HepG2 (cell line): ENCODE measurements around the gene SCAMP3. TPM values are rescaled to one million over a fixed set of nuclear protein-coding genes. Genes with fewer than 3 reads are reported as not detected.

Source experiments
- ATAD3A ChIP-seq: sonication (generic); formaldehyde crosslinking; IDR thresholded peaks from 2 replicates; pipeline ENCODE4 v1.4.0; 2020; ENCODE audit warnings: missing genetic modification reagents
- CEBPZ ChIP-seq: IDR thresholded peaks from 2 replicates; pipeline ENCODE4 v1.6.1; 2012; ENCODE audit warnings: low read length, improper control_type of control experiment
- FOXP4 ChIP-seq: sonication (generic); formaldehyde crosslinking; IDR thresholded peaks from 2 replicates; pipeline ENCODE4 v1.4.0; 2020; ENCODE audit warnings: missing genetic modification reagents
- MTERF4 ChIP-seq: sonication (generic); formaldehyde crosslinking; IDR thresholded peaks from 2 replicates; pipeline ENCODE4 v1.8.0; 2023; ENCODE audit warnings: mild to moderate bottlenecking, missing genetic modification reagents
- MTF2 ChIP-seq: sonication (generic); formaldehyde crosslinking; IDR thresholded peaks from 2 replicates; pipeline ENCODE4 v1.5.0; 2020; ENCODE audit warnings: missing genetic modification reagents, borderline replicate concordance
- NFYB ChIP-seq: sonication (generic); formaldehyde crosslinking; IDR thresholded peaks from 2 replicates; pipeline ENCODE4 v1.4.0; 2020; ENCODE audit warnings: missing genetic modification reagents
- PAF1 ChIP-seq: IDR thresholded peaks from 2 replicates; pipeline ENCODE4 v1.6.1; 2016; ENCODE audit warnings: missing genetic modification reagents, missing compliant biosample characterization
- PREB ChIP-seq: sonication (generic); formaldehyde crosslinking; IDR thresholded peaks from 2 replicates; pipeline ENCODE4 v1.4.0; 2020; ENCODE audit warnings: missing genetic modification reagents
- SMAD1 ChIP-seq: sonication (generic); formaldehyde crosslinking; IDR thresholded peaks from 2 replicates; pipeline ENCODE4 v1.4.0; 2020; ENCODE audit warnings: missing genetic modification reagents, low read depth, mild to moderate bottlenecking, borderline replicate concordance
- SP4 ChIP-seq: sonication (generic); formaldehyde crosslinking; IDR thresholded peaks from 2 replicates; pipeline ENCODE4 v1.8.1; 2023; ENCODE audit warnings: mild to moderate bottlenecking, missing genetic modification reagents
- SRY ChIP-seq: sonication (generic); formaldehyde crosslinking; IDR thresholded peaks from 2 replicates; pipeline ENCODE4 v1.8.0; 2022; ENCODE audit warnings: mild to moderate bottlenecking, missing genetic modification reagents
- YEATS4 ChIP-seq: sonication (generic); formaldehyde crosslinking; IDR thresholded peaks from 2 replicates; pipeline ENCODE4 v1.4.0; 2020; ENCODE audit warnings: missing genetic modification reagents, borderline replicate concordance
- ZFP37 ChIP-seq: sonication (generic); formaldehyde crosslinking; IDR thresholded peaks from 2 replicates; pipeline ENCODE4 v1.4.0; 2020; ENCODE audit warnings: missing genetic modification reagents, borderline replicate concordance
- ZNF160 ChIP-seq: sonication (generic); formaldehyde crosslinking; IDR thresholded peaks from 2 replicates; pipeline ENCODE4 v1.8.0; 2022; ENCODE audit warnings: mild to moderate bottlenecking, inconsistent platforms, missing genetic modification reagents
- ZNF276 ChIP-seq: sonication (generic); formaldehyde crosslinking; IDR thresholded peaks from 2 replicates; pipeline ENCODE4 v1.4.0; 2020; ENCODE audit warnings: mild to moderate bottlenecking, low read depth, missing genetic modification reagents
- ZNF317 ChIP-seq: sonication (generic); formaldehyde crosslinking; IDR thresholded peaks from 2 replicates; pipeline ENCODE4 v1.5.0; 2020; ENCODE audit warnings: mild to moderate bottlenecking, missing genetic modification reagents
- ZNF335 ChIP-seq: sonication (generic); formaldehyde crosslinking; IDR thresholded peaks from 2 replicates; pipeline ENCODE4 v1.4.0; 2020; ENCODE audit warnings: missing genetic modification reagents
- ZNF569 ChIP-seq: sonication (generic); formaldehyde crosslinking; IDR thresholded peaks from 2 replicates; pipeline ENCODE4 v1.5.0; 2020; ENCODE audit warnings: mild to moderate bottlenecking, missing genetic modification reagents, moderate library complexity, borderline replicate concordance
- ZNF614 ChIP-seq: IDR thresholded peaks from 2 replicates; pipeline ENCODE4 v1.6.1; 2018; ENCODE audit warnings: missing biosample characterization, missing genetic modification reagents, inconsistent platforms, borderline replicate concordance
- ZSCAN22 ChIP-seq: sonication (generic); formaldehyde crosslinking; IDR thresholded peaks from 2 replicates; pipeline ENCODE4 v1.4.0; 2020; ENCODE audit warnings: mild to moderate bottlenecking, missing genetic modification reagents
- polyA plus RNA-seq, 8 experiments: library from polyadenylated mRNA; depleted of rRNA in 3 of 8; stranded (reverse) in 7 of 8; unstranded in 1 of 8; fragments of >200 nt; fragmentation: Illumina TruSeq in 4 of 8; extraction: Trizol in 4 of 8; gene quantifications; 2 replicates each; pipeline versions ENCODE4 v1.2.1 to v1.2.3, GENCODE V29; 2011 to 2016; ENCODE audit warnings: low read depth in 4 of 8, missing spikeins in 1 of 8, mixed read lengths in 1 of 8; ENCODE audit not compliant: insufficient read depth in 1 of 8
- total RNA-seq, 5 experiments: library from RNA; depleted of rRNA; stranded (reverse); fragments of >200 nt; fragmentation: Illumina TruSeq; extraction: Trizol; gene quantifications; 2 replicates each; pipeline ENCODE4 v1.2.3, GENCODE V29; 2016; ENCODE audit warnings: low read depth in 1 of 5

The SCAMP3 gene
- total and polyA plus RNA-seq, 2 of the 13 experiments (the other 11 are each of a cell fraction or from before 2014, with no cell fraction given) = 46.8 to 83.3 TPM

- no peak for TF ChIP-seq CEBPZ
- no peak for TF ChIP-seq ZNF569
- TF ChIP-seq ZNF335 (CRISPR knock-in tag) = no peak
- TF ChIP-seq FOXP4 (CRISPR knock-in tag) = no peak
- peak; percentile 44; the same call in 1 of the 2 replicates for TF ChIP-seq SP4 (CRISPR knock-in tag)
- TF ChIP-seq ZSCAN22 (CRISPR knock-in tag) = no peak
- TF ChIP-seq MTERF4 (CRISPR knock-in tag) = peak; percentile 84; the same call in 1 of the 2 replicates
- no peak for TF ChIP-seq NFYB (CRISPR knock-in tag)
- no peak for TF ChIP-seq MTF2 (CRISPR knock-in tag)
- TF ChIP-seq SMAD1 (CRISPR knock-in tag) = no peak
- TF ChIP-seq ATAD3A = no peak
- no peak; the same call in 1 of the 2 replicates for TF ChIP-seq ZNF614 (CRISPR knock-in tag)
- no peak for TF ChIP-seq ZNF160 (CRISPR knock-in tag)
- TF ChIP-seq SRY (CRISPR knock-in tag) = peak; percentile 72
- TF ChIP-seq ZNF276 (CRISPR knock-in tag) = 0 out of 2 replicates have a peak, but pooled peaks have one; percentile 13
- TF ChIP-seq YEATS4 (CRISPR knock-in tag) = peak; percentile 62
- no peak for TF ChIP-seq PAF1 (CRISPR knock-in tag)
- no peak for TF ChIP-seq PREB
- 0 out of 2 replicates have a peak, but pooled peaks have one; percentile 16 for TF ChIP-seq ZNF317 (CRISPR knock-in tag)
- no peak for TF ChIP-seq ZFP37 (CRISPR knock-in tag)
These were observed 53.4 kb downstream of the SCAMP3 start, which contains the start of gene MTX1 (continued) for GRCh38 chr1:155208541-155209311.
